Stimulated activated CD4-positive, alpha-beta T cell treated with anti-CD3 and anti-CD28 coated beads, Interleukin-1b, Interleukin-23, amount 100 ng/mL, for 48 hours (primary cell): ENCODE measurements around the gene NINL.
"Not testable (repeated sequence)": the region's sequence is repeated elsewhere in the genome, so short reads cannot be mapped to it uniquely, and the experiment has no call there.

ENCODE experiments used
- DNase-seq: peaks from one replicate; pipeline ENCODE4 v3.0.0-alpha.2; 2020

NINL gene

GRCh38 chr20:25592135-25592852 is 7.0 kb upstream of the NINL start:
- DNase-seq: no peak

DNA sequence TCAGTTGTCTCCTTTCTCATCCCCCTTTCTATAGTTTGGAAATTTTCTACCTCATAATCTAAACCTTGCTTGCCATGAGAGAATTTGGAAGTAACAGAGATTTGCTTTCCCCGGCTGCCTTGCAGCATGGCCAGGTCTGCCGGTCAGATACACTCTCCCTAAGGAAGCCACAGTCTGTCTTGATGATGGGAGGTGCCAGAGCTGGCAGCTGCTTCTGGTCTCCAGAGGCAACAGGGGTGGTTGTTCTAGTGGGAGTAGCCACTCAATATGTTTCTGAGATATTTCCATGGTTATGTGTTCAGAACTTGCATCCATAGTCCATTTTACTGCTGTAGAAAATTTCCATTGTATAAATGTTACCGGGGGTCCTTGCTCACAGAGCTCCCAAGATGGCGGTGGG is 5.4 kb upstream of the NINL start:
- DNase-seq: not testable (repeated sequence)

- DNase-seq: no peak
Observed at GRCh38 chr20:25588491-25588890, 3.2 kb upstream of the NINL start.

GRCh38 chr20:25587536-25587935 is 2.2 kb upstream of the NINL start:
- no peak for DNase-seq

GRCh38 chr20:25586877-25587276 is 1.5 kb upstream of the NINL start:
- DNase-seq: no peak

DNA sequence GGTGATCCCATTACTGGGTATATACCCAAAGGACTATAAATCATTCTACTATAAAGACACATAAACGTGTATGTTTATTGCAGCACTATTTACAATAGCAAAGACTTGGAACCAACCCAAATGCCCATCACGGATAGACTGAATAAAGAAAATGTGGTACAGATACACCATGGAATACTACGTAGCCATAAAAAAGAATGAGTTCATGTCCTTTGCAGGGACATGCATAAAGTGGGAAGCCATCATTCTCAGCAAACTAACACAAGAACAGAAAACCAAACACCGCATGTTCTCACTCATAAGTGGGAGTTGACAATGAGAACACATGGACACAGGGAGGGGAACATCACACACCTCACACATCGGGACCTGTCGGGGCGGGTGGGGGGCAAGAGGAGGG is 1.7 kb downstream of the NINL start:
- not testable (repeated sequence) for DNase-seq

DNA sequence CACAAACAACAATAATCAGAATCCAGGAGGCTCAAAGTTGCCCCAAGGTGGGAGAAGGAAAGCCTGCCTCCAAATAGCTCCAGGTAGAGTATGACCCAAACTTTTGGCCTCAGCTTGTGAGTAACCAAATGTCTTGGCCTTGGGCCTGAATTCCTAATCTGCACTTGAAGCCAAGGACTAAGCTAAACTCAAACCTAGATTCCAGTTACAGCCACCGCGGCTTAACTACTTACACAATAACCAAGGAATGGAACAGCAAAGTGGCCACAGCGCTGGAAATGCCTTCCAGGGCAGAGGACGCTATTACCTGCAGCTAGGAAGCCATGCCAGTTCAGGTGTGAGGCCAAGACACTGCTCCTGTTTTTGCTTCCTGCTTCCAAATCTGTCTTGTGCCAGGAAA is 4.6 kb downstream of the NINL start:
- no peak for DNase-seq

GRCh38 chr20:25579081-25579770 is 6.1 kb downstream of the NINL start:
- no peak for DNase-seq

DNA sequence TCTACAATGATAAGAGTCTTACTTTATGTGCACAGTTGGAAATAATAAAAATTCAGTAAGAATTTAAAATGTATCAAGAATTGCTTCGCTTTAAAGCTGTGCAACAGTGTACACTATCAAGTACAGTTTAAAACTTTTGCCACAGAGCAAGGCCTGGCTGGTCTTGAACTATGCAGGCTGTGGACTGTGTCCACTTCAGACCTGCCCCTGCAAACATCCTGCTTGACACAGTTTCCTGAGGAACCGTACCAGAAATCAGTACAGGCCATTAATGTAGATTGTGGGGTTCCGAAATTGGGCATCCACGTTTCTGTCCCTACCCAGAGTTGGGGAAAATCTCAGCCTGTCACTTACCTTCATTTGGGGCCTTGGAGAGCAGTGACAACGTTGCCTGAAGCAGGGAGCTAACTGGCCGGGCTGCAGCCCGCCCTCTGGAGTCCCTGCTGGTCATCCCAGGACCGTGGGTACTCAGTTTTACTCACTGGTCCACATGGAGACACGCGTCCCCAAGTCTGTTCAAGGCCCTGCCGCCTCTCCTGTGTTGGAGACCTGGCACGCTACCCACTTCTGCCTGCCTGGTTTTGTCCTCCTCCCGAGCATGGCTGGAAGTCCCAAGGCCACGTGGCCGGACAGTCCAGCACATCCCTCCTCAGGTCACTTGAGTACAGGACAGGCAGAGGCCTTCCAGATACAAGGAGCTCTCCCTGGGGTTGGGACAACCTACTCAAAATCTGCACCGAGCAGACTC is 8.4 kb downstream of the NINL start:
- no peak for DNase-seq

DNA sequence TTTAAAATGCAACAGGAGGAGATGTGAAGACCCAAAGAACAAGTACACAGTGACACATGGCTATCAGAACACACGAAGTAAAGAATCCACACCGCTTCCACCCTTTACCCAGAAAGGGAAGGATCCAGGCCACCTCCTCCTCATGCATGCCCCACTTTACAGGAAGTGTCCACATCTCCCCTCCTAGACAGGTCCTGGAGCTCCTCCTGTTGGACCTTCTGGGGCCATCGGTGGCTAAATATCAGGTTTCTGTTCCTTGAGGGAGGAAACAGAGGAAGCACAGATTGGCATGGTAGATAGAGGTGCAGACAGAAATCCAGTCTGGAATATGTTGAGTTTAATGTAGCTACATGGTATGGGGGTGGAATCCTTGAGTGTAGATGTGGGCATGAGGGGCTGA is 10.9 kb downstream of the NINL start:
- DNase-seq: no peak

DNA sequence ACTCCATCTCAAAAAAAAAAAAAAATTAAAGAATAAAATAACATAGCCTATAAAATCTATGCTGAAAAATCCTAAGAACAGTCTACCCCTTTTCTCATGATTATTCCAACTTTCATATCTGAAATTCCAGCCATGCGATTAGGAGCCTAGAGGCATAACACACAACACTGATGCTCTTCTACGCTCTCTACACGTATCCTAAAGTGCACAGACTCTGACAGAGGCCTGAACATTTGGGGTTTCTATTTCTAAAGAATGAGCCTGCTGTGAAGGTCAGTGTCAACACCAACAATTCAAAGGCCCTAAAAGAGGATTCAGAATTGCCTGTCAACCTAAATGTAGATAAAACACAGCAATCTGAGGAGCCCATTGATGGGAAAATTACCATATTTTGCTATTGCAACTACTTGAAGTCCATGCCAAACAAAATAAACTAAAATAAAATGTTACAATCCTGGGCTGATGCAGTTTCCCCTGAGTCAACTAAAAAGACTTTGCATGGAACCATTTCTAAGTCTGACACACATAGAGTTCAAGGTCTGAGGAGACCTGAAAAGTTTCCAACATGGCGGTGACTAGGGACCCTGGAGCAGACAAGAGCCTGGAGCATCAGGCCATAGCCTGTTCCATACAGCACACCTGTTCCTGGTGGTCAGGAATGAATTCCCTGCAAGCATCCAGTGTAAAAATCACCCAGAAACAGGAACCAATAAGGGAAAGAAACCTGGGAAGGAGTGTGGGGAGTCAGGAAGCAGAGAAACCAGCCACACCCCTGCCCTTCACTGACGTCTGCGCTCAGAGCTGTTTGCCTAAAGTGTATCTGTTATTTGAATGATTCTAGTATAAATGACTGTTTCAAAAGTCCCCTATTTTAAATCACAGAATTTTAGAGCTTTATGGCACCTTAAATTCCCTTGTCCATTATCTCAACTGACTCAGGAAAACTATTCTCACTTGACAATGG is 11.8 kb downstream of the NINL start:
- no peak for DNase-seq

DNA sequence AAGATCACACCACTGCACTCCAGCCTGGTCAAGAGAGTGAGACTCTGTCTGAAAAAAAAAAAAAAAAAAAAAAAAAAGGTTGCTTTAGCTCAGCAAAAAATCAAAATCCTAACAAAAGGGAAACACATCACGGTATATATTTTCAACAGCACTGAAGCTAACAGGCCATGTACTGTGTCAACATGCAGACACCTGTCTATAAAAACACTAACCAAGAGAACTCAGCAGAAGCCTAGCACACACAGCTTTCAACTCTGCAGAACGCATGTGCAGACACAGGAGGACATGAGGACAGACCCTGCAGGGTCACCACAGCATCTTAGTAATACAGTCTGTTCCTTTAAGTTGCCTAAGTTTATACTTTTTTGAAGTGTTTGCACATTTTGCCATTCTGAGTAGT is 13.5 kb downstream of the NINL start:
- no peak for DNase-seq

DNA sequence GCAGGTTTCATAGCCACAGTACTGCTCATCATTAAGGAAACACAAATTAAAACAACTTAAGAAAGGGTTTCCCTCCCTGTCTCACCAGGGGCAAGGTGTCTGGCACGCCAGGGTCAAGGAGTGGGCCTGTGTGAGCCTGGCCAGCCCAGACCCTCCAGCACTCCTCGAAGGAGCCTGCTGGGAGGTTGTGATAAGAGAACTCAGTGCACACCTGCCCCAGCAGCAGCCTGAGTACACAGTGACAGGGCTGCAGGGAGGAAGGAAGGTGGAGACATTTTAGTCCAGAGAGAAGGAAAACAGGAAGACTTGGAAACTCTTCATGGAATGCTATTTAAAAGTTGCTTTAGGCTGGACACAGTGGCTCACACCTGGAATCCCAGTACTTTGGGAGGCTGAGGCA is 14.1 kb downstream of the NINL start:
- DNase-seq: no peak

GRCh38 chr20:25570148-25570530 is 15.2 kb downstream of the NINL start:
- DNase-seq: no peak

- no peak for DNase-seq
Observed at GRCh38 chr20:25567286-25567685, 18.0 kb downstream of the NINL start.

GRCh38 chr20:25566821-25567220 is 18.5 kb downstream of the NINL start:
- no peak for DNase-seq

GRCh38 chr20:25565578-25566157 is 19.7 kb downstream of the NINL start:
- no peak for DNase-seq

DNA sequence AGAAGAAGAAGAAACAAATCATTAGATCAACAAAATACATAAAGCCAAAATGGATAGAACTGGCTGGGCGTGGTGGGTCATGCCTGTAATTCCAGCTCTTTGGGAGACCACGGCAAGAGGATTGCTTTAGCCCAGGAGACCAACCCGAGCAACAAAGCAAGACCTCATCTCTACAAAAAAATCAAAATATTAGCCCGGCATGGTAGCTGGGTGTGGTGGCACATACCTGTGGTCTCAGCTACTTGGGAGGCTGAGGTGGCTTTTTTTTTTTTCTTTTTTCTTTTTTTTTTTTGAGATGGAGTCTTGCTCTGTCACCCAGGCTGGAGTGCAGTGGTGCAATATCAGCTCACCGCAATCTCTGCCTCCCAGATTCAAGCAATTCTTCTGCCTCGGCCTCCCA is 21.5 kb downstream of the NINL start:
- DNase-seq: no peak

DNA sequence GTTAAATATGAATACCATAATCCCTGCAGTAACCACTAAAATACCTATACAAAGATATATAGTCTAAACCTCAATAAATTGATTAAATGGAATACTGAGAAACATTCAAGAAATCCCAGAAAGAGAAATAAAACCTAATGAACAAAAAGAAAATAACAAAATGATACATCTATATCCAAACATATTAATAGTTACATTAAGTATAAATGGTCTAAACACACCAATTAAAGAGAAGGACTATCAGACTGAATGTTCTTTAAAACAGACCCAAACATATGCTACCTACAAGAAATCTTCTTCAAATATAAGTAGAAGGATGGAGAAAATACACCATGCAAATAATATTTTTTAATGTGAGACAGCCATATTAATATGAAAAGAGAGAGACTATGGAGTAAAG is 22.0 kb downstream of the NINL start:
- no peak for DNase-seq

DNA sequence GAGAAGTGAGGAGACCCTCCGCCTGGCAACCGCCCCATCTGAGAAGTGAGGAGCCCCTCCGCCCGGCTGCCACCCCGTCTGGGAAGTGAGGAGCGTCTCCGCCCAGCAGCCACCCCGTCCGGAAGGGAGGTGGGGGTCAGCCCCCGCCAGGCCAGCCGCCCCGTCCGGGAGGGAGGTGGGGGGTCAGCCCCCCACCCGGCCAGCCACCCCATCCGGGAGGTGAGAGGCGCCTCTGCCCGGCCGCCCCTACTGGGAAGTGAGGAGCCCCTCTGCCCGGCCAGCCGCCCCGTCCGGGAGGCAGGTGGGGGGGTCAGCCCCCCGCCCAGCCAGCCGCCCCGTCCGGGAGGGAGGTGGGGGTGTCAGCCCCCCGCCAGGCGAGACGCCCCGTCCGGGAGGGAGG is 23.6 kb downstream of the NINL start:
- DNase-seq: not testable (repeated sequence)

DNA sequence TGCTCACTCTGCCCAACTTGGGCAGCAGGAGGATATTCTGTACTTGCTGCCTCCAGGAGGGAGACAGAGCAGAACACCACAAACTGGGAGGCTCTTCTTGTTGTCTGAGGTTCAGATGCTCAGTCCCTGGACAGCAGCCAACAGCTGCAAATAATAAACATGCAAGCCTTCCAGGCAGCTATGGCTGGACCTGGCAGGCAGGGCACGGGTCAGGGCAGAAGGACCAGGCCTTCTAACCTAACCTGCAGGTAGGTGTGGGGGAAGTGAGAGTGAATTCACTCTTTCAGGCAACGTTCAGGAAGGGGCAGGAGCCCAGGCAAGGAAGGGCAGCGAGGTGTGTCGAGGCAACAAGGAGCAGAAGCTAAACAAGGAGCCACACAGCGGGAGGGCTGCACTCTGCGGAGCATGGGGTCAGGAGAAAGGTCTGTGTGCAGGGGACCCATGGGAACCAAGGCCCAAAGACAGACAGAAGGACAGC is 31.5 kb downstream of the NINL start:
- DNase-seq: no peak

GRCh38 chr20:25552977-25553376 is 32.4 kb downstream of the NINL start:
- no peak for DNase-seq
